Endodermal cell (in vitro differentiated cells): ENCODE measurements around the gene DNAH1. TPM values are rescaled to one million over a fixed set of nuclear protein-coding genes. Genes with fewer than 3 reads are reported as not detected.

Experiments used
- DNase-seq: peaks from one replicate; pipeline ENCODE4 v3.0.0-alpha.2; 2017
- H3K27ac ChIP-seq: 2 replicates; pipeline ENCODE4 v1.5.1; 2013; ENCODE audit warnings: mild to moderate bottlenecking, low read depth, low read length, moderate library complexity
- H3K27me3 ChIP-seq: 2 replicates; pipeline ENCODE4 v1.6.1; 2013; ENCODE audit warnings: mild to moderate bottlenecking, low read length, moderate library complexity; ENCODE audit not compliant: insufficient read depth, control insufficient read depth, poor library complexity, severe bottlenecking
- H3K36me3 ChIP-seq: 2 replicates; pipeline ENCODE4 v1.7.0; 2013; ENCODE audit warnings: mild to moderate bottlenecking, low read length, moderate library complexity; ENCODE audit not compliant: control insufficient read depth, insufficient read depth
- H3K4me1 ChIP-seq: one replicate; pipeline ENCODE4 v1.7.0; 2013; ENCODE audit warnings: low read length; ENCODE audit not compliant: control insufficient read depth, insufficient read depth
- H3K4me3 ChIP-seq: 2 replicates; pipeline ENCODE4 v1.5.1; 2013; ENCODE audit warnings: mild to moderate bottlenecking, low read length, moderate library complexity
- H3K9ac ChIP-seq: 2 replicates; pipeline ENCODE4 v1.6.1; 2013; ENCODE audit warnings: mild to moderate bottlenecking, low read length, moderate library complexity; ENCODE audit not compliant: poor library complexity, severe bottlenecking; ENCODE audit errors: extremely low read depth
- H3K9me3 ChIP-seq: 2 replicates; pipeline ENCODE4 v1.6.1; 2013; ENCODE audit warnings: mild to moderate bottlenecking, low read length, moderate library complexity; ENCODE audit not compliant: control insufficient read depth
- H3K27ac Mint-ChIP-seq: 2 replicates; pipeline ENCODE4 v1.8.0; 2020; ENCODE audit warnings: mixed read lengths
- H3K27me3 Mint-ChIP-seq: 2 replicates; pipeline ENCODE4 v1.8.0; 2021; ENCODE audit warnings: mild to moderate bottlenecking, mixed read lengths; ENCODE audit not compliant: insufficient read depth
- H3K36me3 Mint-ChIP-seq: 2 replicates; pipeline ENCODE4 v1.8.0; 2020; ENCODE audit warnings: low read depth, mixed read lengths
- H3K4me1 Mint-ChIP-seq: 2 replicates; pipeline ENCODE4 v1.8.0; 2020; ENCODE audit warnings: mixed read lengths
- H3K4me3 Mint-ChIP-seq: 2 replicates; pipeline ENCODE4 v1.8.0; 2020; ENCODE audit warnings: mild to moderate bottlenecking, moderate library complexity, mixed read lengths
- H3K9me3 Mint-ChIP-seq: 2 replicates; pipeline ENCODE4 v1.8.0; 2020; ENCODE audit warnings: mild to moderate bottlenecking, mixed read lengths
- CTCF ChIP-seq: fragments of 200-600 bp; sonication (generic); conservative IDR thresholded peaks from 2 replicates; pipeline ENCODE4 v1.5.0; 2021; ENCODE audit warnings: antibody characterized with exemption, mild to moderate bottlenecking
- WGBS, 2 experiments: methylation state at CpG; one replicate each; pipeline versions ENCODE4 v1.1.5 to v1.1.7; 2013; ENCODE audit warnings: missing lambda C conversion rate in 2 of 2, mixed read lengths in 1 of 2; ENCODE audit not compliant: insufficient coverage in 1 of 2, insufficient read length in 1 of 2; 5-methylcytosine and 5-hydroxymethylcytosine counted together
- long read RNA-seq, 4 experiments: library from polyadenylated mRNA in 2 of 4; library from RNA in 1 of 4; library from capped mRNA in 1 of 4; stranded (forward) in 3 of 4; unstranded in 1 of 4; transcript quantifications; one replicate each; pipeline ENCODE4 v2.0.0, GENCODE V29; 2020 to 2021; ENCODE audit warnings: inconsistent platforms in 1 of 4
- polyA plus RNA-seq, 2 experiments: library from polyadenylated mRNA; stranded (reverse); fragments of 50-300 nt; gene quantifications; one replicate each; pipeline ENCODE4 v1.2.3, GENCODE V29; 2013
- total RNA-seq, 2 donors: library from RNA; stranded (reverse); fragmentation: NEBNext Ultra II Directional in 1 of 2; extraction: Animal tissue kit (Norgen Biotek cat#: 25700) in 1 of 2; gene quantifications; 2 replicates in 1 of 2; 3 replicates in 1 of 2; pipeline ENCODE4 v1.2.1, GENCODE V29; 2021

Gene DNAH1
- total RNA-seq = 1 to 10 TPM; 4.9 to 5.5 TPM
- polyA plus RNA-seq (2013, experiment 1 of 2) = 2.8 TPM
- polyA plus RNA-seq (2013, experiment 2 of 2) = 3.1 TPM
- long read RNA-seq, experiment 1 = 0 reads
- long read RNA-seq, experiment 2, partial matches to known transcripts = 2 of 9 reads
- long read RNA-seq, experiment 2, other reads (novel, unspliced or antisense) = 7 of 9 reads
- long read RNA-seq, experiment 3, partial matches to known transcripts = 0 of 10 reads
- long read RNA-seq, experiment 3, other reads (novel, unspliced or antisense) = 10 of 10 reads
- long read RNA-seq, experiment 4 = 0 reads

GRCh38 chr3:52315977-52316764 is at the start of gene DNAH1:
DNAH1 (plus strand) TSS chr3:52316319; CDS start chr3:52322443, 6,124 bp downstream.
- Histone ChIP-seq H3K4me3 (peak within 1 kb of the TSS; percentile 80), H3K27ac (peak within 1 kb of the TSS; percentile 88), H3K9ac (no peak within 1 kb of the TSS), H3K36me3 (no peaks in the 10 kb centered on the region), H3K4me1 (no peaks in the 10 kb centered on the region), H3K9me3 (no peaks in the 10 kb centered on the region), H3K27me3 (peaks cover 18% of the 10 kb centered on the region)
- DNase-seq = no peak
- H3K27ac Mint-ChIP-seq = no peak within 1 kb of the TSS
- peaks cover 1% of the 10 kb centered on the region for H3K4me1 Mint-ChIP-seq
- H3K36me3 Mint-ChIP-seq = no peaks in the 10 kb centered on the region
- WGBS, 2 experiments = 86 to 89% methylated on average over 3 of the region's 3 CpGs
- TF ChIP-seq CTCF = no peak
- H3K4me3 Mint-ChIP-seq = peak within 1 kb of the TSS; percentile 56
- H3K27me3 Mint-ChIP-seq = peaks cover 29% of the 10 kb centered on the region
- no peaks in the 10 kb centered on the region for H3K9me3 Mint-ChIP-seq

GRCh38 chr3:52268036-52268435 is 48.1 kb upstream of the DNAH1 start:
- Histone ChIP-seq H3K27me3 (no peaks in the 10 kb centered on the region), H3K9me3 (no peaks in the 10 kb centered on the region), H3K9ac (no peak overlapping the region), H3K36me3 (peaks cover 90% of the 10 kb centered on the region), H3K4me1 (no peaks in the 10 kb centered on the region), H3K27ac (no peak overlapping the region), H3K4me3 (no peak overlapping the region)
- no peaks in the 10 kb centered on the region for H3K9me3 Mint-ChIP-seq
- no peaks in the 10 kb centered on the region for H3K27me3 Mint-ChIP-seq
- peaks cover 76% of the 10 kb centered on the region for H3K36me3 Mint-ChIP-seq
- 98 to 100% methylated on average over 1 to 7 of the region's 7 CpGs for WGBS, 2 experiments
- DNase-seq = no peak
- no peaks in the 10 kb centered on the region for H3K4me1 Mint-ChIP-seq
- no peak overlapping the region for H3K4me3 Mint-ChIP-seq
- H3K27ac Mint-ChIP-seq = peak overlapping the region; percentile 65
- TF ChIP-seq CTCF = no peak

GRCh38 chr3:52269776-52270175 is 46.3 kb upstream of the DNAH1 start:
- no peak overlapping the region for H3K9ac ChIP-seq
- Mint-ChIP-seq H3K36me3 (peaks cover 77% of the 10 kb centered on the region), H3K9me3 (no peaks in the 10 kb centered on the region), H3K27ac (no peak overlapping the region), H3K27me3 (no peaks in the 10 kb centered on the region), H3K4me3 (no peak overlapping the region), H3K4me1 (no peaks in the 10 kb centered on the region)
- DNase-seq = no peak
- peaks cover 86% of the 10 kb centered on the region for H3K36me3 ChIP-seq
- no peaks in the 10 kb centered on the region for H3K27me3 ChIP-seq
- H3K4me3 ChIP-seq = no peak overlapping the region
- H3K4me1 ChIP-seq = no peaks in the 10 kb centered on the region
- WGBS, 2 experiments = 89% methylated on average over 3 of the region's 3 CpGs
- H3K9me3 ChIP-seq = no peaks in the 10 kb centered on the region
- no peak overlapping the region for H3K27ac ChIP-seq
- no peak for TF ChIP-seq CTCF
